GM19463 (cell line): Measurements from ENCODE around the gene COL26A1.
"Not testable (repeated sequence)": the region's sequence is repeated elsewhere in the genome, so short reads cannot be mapped to it uniquely, and the experiment has no call there.

Experiments
- ATAC-seq: cut with Tn5 transposase; IDR thresholded peaks from one replicate; pipeline ENCODE4 v1.9.1; 2021; ENCODE audit warnings: mild to moderate bottlenecking, moderate library complexity; ENCODE audit not compliant: unreplicated experiment

Gene COL26A1

DNA sequence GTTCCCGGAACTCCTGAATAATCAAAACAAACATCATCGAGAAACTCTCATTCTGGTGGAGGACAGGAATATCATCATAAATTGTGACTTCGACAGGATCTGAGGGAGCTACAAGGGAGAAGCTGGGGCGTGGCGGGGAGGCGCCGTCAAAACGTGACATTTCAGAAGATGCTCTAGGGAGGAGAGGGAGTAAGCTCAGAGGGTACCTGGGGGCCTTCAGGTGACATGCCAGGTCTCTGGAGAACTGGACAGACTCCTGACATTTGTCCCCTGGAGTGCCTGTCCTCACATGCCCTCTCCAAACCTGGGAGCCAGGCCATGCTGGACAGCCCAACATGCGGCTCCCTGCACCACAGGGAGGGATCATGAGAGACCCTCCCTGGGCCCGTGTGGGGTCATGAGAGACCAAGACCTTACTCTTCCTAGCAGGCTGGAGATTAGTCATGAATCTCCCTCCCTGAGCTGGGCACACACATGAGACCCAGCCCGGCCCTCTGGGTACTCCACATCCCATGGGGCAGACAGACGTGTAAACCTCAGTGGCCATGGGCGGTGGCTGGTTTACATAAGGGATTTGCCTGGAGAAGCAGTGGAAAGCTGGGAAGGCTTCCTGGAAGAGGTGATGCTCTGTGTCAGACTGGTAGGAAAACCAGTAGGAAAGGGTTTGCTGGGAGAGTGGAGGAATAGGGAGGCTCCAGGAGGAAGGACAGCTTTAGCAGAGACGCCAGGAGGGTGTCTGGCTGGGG lies 185.4 kb downstream of the COL26A1 start:
- no peak for ATAC-seq

DNA sequence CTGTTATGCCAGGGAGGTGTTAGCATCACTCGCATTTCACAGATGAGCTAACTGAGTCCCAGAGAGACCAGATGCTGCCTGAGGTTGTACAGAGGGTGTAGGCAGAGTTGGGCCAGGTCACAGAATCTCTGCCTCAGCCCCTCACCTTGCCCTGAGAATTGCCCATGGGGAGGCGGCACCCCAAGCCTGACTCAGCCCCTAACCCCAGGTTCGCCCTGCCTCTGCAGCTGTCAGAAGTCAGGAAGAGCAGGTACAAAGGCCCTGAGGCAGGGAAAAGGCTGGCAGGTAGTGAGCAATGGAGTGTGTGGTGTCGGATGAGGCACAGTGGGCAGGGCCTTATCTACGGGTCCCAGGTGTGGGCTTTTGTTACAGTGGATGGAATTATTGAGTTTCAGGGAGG lies 187.1 kb downstream of the COL26A1 start:
- ATAC-seq, result no peak

DNA sequence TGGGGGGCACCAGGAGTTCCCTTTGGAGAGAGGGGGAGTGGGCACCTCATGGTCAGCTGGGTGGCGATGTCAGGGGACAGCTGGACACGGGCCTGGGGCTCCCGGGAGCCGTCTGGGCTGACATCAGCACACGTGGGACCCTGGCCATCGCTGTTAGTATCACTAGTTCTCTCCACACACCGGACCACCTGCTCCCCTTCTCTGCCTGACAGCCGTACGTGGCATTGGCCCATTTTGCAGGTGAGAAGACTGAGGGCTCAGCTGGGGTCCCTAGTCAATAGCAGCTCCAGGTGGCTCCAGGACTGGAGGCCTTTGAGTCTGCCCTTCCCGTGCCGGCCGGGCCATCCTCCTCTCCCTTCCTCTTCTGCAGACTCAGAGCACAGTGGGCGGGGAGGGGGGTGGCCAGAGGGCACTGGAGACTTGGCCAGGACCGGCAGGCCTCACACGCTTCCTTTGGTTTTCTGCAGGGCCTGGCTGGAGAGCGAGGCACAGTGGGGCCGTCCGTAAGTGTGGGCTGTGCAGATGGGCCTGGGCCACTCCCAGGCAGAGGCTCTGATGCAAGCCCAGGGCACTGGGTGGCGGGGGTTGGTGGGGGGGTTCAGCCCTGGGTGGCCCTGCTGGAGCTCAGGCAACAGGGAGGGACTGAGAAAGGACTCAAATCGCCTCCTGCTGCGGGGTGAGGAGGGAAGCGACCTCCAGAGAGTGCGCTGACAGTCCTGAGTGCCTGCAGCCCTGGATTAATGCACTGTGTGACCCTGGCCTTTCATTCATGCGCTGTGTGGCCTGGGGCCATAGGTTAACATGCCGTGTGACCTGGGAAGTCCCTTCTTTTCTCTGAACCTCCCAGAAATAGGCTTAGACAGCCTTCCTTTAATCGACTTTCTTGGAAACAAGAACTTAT lies 188.2 kb downstream of the COL26A1 start:
- ATAC-seq, result no peak

DNA sequence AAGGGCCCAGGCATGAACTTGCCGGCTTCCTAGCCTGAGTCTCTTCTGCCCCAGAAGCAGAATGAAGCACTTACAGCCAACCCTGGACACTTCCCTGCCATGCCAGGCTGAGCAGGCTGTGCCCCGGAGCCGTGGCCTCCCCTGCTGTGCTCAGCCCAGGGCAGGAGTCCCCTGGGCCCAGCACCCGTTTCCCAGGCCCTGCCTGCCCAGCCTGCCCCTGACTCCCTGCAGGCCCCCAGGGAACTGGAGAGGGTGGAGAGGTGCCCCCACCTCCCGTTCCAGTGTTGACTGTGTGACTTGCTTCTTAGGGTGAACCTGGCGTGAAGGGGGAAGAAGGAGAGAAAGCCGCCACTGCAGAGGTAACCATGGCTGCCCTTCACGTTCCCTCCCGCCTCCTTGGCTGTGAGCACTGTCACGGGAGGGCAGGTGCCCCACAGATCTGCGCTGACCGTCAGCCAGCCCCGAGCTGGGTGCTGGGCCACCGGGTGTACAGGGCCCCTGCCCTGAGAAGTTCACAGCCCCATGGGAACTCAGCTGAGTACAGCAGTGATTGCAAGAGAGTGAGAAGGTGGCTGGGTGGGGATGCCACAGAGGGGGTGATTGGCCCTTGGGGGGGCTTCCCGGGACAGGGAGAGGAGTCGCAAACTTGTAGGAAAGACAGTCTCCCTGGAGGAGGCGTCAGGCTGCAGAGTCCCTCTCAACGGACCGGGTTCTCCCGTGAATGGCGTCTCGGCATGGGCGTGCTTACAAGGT lies 190.5 kb downstream of the COL26A1 start:
- no peak for ATAC-seq

DNA sequence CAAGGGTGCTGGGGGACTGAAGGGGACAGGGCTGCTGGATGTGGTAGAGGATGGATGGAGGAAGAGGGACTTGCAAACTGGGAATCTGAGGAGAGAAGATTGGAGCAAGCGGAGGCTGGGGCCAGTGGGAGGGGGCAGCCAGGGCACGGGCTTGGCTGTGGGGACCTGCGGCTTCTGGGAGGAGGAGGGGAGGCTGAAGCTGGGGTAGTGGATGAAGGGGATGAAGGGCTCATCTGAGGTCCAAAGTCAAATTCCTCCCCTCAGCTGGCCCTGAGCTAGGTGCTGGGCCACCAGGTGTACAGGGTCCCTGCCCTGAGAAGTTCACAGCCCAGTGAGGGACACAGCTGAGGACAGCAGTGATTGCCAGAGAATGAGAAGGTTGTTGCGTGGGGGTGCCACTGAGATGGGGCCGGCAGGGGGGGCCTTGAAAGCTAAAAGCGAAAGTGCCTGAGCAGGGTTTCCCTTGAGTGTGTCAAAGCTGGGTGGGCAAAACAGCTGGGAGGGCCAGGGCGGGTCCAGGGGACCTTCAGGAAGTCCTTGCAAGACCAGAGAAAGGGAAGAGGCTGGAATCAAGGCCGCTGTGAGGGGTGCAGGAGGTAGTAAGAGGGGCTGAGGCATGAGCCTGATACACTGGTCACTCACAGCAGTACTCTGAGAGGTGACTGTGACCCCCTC lies 191.2 kb downstream of the COL26A1 start:
- ATAC-seq, result no peak

DNA sequence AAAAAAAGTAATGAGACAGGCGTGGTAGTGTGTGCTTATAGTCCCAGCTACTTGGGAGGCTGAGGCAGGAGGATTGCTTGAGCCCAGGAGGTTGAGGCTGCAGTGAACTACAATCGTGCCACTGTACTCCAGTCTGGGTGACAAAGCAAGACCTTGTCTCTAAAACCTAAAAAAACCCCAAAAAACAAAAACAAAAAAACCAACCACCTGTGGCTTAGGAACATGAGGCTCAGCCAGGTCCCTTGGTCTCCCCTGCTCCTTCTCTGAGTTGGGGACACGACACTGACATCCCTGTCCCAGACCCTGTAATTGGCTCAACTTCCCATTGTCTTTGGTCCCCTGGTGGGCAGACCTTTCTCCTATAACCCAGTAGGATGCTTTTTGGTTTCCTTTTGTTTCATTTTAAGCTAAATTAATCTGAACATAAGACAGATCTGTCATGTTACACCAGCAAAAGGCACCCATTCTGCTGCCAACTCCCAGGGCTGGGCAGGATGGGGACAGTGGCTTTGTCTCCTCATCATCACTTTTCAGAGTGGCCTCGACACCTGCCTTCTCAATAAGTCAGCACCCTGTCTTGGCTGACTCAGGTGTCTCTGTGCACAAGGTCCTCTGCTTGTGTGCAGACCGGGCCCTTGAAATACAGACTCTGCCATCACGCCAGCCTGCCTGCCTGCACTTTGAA lies 192.1 kb downstream of the COL26A1 start:
- ATAC-seq, result no peak

DNA sequence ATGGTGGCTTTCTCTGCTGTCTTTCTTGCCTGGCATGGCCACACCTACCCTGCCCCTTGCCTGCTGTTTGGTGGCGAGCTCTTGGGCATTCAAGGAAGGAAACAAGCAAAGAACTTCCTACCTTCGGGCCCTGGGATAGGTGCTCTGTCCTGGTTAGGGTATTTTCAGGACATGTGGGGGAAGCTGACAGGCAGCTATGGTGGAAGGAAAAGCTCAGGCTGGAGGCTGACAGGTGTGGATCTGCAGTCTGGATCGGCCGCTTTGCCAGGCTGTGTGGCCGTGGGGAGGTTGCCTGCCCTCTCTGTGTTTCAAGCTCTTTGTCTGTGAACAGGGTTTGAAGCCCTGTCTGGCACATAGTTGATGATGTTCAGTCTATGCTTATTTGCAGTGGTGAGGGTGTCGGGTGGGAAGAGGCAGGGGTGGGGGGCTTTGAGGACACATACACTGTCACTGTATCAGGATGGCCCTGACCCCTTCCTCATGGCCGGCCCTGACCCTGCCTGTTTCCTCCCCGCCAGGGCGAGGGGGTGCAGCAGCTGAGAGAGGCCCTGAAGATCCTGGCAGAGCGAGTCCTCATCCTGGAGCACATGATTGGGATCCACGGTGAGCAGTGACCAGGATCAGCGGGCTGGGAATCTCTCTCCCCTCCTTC lies 192.7 kb downstream of the COL26A1 start:
- ATAC-seq, result no peak

DNA sequence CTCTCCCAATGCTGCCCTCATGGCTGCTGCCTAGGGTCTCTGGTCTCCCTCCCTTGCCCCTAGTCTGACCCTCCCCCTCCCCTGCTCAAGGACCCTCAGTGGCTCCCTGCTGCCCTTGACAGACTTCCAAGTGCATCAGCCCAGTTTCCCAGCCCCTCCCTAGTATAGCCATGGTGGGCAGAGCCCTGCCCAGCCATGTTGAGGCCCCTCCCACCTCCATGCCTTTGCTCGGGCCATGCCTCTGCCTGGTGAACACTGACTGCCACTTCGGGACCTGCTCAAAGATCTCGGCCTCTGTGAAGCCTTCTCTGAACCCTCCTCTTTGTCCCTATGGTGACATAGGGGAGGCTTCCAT lies 193.2 kb downstream of the COL26A1 start:
- no peak for ATAC-seq

DNA sequence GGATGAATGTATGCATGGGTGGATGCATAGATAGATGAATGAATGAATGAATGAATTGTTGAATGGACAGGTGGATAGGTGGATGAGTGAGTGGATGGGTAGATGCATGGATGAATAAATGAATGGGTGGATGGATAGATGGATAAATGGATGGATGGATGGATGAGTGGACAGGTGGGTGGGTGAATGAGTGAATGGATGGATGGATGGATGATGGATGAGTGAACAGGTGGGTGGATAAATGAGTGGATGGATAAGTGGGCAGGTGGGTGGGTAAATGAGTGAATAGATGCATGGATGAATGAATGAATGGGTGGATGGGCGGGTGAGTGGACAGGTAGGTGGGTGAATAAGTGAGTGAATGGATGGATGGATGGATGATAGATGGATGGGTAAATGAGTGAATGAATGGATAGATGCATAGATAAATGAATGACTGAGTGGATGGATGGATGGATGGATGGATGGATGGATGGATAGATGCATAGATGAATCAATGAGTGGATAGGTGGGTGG lies 193.8 kb downstream of the COL26A1 start:
- ATAC-seq, result no peak

DNA sequence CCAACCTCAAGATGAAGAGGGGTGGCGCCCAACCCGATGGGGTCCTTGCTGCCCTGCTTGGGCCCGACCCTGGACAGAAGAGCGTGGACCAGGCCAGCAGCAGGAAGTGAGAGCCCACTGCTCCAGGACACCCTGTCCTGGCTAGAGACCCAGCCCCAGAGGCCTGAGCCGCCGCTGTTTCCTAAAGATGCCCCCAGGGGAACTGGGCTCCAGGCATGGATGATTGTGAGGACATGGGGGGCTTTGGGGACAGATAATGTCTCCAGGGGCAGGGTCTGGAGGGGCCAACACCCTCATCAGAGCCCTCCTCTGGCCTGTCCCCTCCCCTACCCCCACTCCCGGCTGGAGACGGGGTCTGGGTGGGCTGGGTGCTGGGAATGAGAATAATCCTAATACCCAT lies 194.7 kb downstream of the COL26A1 start:
- ATAC-seq, result no peak

DNA sequence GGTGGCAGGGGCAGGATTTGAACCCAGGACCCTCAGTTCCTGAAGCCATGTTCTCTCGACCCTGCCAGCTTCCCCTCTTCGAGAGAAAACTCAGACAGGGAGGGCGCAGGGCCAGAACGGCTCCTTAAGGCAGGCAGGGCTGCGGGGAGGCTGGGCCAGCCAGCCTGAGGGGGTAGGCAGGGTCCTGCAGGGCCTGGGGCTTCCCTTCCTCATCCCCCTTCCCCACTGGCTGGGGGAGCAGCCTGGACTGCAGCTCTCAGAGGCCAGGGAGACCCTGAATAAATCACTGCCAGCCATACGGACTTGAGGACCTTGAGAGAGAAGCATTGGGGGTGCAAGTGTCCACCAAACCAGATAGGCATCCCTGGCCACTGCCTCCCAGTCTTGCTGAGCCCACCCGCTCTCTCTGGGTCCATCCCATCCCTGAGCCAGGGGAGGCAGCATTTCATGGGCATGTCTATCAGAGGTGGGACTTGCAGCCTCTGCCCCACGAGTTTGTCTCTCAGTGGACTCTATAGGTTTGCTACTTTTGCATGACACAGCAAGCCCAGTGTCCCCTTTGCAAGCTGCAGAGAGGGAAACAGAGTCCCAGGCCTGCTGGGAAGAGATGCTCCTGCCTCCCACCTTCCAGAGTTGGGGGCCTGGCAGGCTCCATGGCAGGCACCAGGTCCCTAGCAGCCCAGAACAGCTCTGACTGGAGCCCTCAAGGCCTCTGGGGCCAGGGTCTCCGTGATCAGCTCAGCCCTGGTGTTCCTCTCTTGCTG lies 195.5 kb downstream of the COL26A1 start:
- no peak for ATAC-seq

DNA sequence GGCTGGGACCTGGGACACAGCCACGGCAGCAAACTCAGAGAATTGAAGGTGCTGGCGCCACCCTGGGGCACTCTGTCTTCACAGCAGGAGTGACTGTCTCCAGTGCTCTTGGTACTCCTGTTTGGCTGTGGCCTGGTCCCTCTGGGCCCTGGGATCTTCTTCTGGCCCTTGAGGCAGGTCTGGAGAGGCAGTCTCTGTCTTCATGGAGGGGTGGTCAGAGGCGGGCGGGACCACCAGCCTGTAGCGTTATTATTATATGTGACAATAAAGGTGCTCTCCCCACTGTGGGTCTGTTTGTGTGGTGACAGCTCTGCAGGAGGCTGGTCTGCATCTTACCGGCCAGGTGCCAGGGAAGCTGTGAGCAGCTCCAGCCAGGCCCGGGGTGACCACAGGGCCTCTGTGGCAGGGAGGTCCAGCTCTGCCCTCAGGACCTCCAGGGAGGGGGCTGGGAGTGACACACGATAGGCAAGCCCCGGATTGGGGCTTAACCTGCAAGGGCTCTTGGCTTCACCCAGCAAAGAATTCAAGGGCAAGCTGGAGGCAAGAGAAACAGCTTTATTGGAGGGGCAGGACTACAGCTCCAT lies 196.2 kb downstream of the COL26A1 start:
- no peak for ATAC-seq

DNA sequence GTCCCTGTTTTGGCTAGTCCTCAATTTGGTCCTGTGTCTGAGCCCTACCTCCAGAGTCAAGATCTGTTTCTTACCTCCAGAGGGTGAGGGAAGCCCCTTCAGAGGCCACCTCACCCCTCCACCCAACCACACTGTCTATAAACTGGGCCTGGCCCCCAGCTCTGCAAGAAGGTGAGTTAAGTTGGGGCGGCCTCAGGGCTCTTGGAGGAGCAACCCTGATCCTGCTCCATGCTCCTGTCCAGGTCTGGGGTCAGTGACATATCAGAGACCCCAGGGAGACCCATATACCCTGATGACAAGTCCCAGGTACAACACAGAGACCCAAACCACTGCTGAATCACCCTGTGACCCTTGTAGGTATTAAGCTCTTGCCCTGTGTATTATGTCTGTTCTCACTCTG lies 196.9 kb downstream of the COL26A1 start:
- ATAC-seq, result no peak

DNA sequence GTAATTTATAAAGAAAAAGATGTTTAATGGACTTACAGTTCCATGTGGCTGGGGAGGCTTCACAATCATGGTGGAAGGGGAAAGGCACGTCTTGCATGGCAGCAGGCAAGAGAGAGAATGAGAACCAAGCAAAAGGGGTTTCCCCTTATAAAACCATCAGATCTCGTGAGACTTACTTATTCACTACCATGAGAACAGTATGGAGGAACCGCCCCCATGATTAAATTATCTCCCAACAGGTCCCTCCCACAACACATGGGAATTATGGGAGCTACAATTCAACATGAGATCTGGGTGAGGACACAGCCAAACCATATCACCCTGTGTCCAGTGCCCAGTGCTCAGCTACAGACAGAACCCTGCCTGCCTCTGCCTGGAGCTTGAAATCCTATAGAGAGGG lies 197.3 kb downstream of the COL26A1 start:
- not testable (repeated sequence) for ATAC-seq

DNA sequence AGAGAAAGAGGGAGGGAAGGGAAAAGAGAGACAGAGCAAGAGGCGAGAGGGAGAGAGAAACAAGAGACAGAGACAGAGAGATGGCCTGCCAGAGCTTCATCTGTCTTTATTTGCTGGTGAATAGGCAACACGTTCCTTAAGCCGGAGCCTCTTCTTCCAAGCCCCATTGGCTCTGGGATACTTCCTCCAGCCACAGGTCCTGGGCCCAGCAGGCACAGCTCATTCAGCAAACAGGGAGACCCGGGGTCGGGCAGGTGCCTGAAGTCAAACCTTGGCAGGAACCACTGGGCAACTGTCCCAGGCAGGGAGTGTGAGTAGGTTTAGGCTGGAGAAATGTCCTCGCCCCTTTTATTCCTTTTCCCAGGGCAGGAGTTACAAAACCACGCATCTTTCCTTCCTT lies 198.2 kb downstream of the COL26A1 start:
- no peak for ATAC-seq

DNA sequence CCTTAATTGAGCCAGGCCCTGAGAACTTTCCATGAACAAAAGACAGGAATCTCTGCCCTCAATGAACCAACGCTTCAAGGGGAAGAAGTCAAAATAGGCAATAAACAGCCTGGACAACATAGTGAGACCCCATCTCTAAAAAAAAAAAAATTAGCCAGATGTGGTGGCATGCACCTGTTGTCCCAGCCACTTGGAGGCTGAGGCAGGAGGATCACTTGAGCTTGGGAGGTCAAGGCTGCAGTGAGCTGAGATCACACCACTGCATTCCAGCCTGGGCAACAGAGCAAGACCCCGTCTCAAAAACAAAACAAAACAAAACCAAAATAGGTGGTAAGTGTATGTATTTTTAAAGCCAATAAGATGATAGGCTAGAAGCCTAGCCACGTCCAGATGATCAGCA lies 198.6 kb downstream of the COL26A1 start:
- not testable (repeated sequence) for ATAC-seq

DNA sequence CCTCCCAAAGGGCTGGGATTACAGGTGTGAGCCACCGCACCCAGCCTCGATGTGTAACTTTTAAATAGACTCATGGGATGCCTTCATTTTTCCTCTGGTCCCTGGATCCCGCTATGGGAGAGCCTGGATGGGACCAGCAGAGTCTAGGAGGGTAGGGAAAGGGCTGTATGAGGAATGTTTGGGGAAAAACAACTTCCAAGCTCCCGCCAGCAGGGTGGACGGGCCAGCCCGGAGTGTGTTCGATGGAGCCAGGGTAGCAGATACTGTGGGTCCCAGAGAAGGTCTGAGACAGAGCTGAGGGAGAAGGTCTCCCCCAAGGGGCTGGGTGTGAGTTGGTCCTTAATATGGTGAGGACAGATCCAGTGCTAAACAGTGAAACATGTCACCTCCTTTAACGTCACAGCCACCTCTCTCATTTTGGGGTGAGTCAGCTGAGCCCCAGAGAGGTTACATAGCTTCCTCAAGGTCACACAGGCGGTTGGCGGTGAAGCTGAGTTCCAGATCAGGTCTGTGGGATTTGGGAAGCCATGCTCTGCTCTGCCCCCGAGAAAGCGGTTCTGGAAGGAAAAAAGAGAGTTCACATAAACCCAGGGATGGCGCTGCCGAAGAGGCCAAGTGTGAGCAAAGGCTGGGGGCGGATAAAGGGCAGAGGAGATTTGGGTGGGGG lies 200.0 kb downstream of the COL26A1 start:
- ATAC-seq, result no peak
